Renal cortical epithelial cell (primary cell): ENCODE measurements around the gene TARBP1. TPM values are rescaled to one million over a fixed set of nuclear protein-coding genes. Genes with fewer than 3 reads are reported as not detected.
"Not testable (repeated sequence)": the region's sequence is repeated elsewhere in the genome, so short reads cannot be mapped to it uniquely, and the experiment has no call there.

Experiments
- DNase-seq: peaks from one replicate; pipeline ENCODE4 v3.0.0-alpha.2; 2011; ENCODE audit warnings: low read depth
- total RNA-seq: library from RNA; depleted of rRNA; stranded (reverse); fragments of >200 nt; gene quantifications from 2 replicates; pipeline ENCODE4 v1.2.3, GENCODE V29; 2014

Gene TARBP1
- total RNA-seq, 1 donor from 2014 or later, result 20.6 TPM

- no peak for DNase-seq
Observed at GRCh38 chr1:234434706-234435105, 44.3 kb downstream of the TARBP1 start.

GRCh38 chr1:234433563-234434285 is 45.3 kb downstream of the TARBP1 start:
- peak; percentile 97 for DNase-seq

- no peak for DNase-seq
Observed at GRCh38 chr1:234431255-234431654, 47.7 kb downstream of the TARBP1 start.

GRCh38 chr1:234430691-234431090 is 48.3 kb downstream of the TARBP1 start:
- no peak for DNase-seq

GRCh38 chr1:234429434-234429806 is 49.6 kb downstream of the TARBP1 start:
- no peak for DNase-seq

- DNase-seq, result no peak
Observed at GRCh38 chr1:234427950-234428646, 50.9 kb downstream of the TARBP1 start.

- DNase-seq, result no peak
Observed at GRCh38 chr1:234413990-234414389, 65.0 kb downstream of the TARBP1 start.

- no peak for DNase-seq
Observed at GRCh38 chr1:234413485-234413884, 65.5 kb downstream of the TARBP1 start.

- no peak for DNase-seq
Observed at GRCh38 chr1:234412830-234413229, 66.1 kb downstream of the TARBP1 start.

- no peak for DNase-seq
Observed at GRCh38 chr1:234409328-234409727, 69.7 kb downstream of the TARBP1 start.

GRCh38 chr1:234408757-234409156 is 70.2 kb downstream of the TARBP1 start:
- no peak for DNase-seq

GRCh38 chr1:234406871-234407270 is 72.1 kb downstream of the TARBP1 start:
- no peak for DNase-seq

- no peak for DNase-seq
Observed at GRCh38 chr1:234405676-234406075, 73.3 kb downstream of the TARBP1 start.

- DNase-seq, result no peak
Observed at GRCh38 chr1:234402939-234403338, 76.0 kb downstream of the TARBP1 start.

- DNase-seq, result no peak
Observed at GRCh38 chr1:234401658-234402057, 77.3 kb downstream of the TARBP1 start.

GRCh38 chr1:234400773-234401172 is 78.2 kb downstream of the TARBP1 start:
- DNase-seq, result peak; percentile 42

- not testable (repeated sequence) for DNase-seq
Observed at GRCh38 chr1:234399515-234399914, 79.5 kb downstream of the TARBP1 start.

- peak; percentile 9 for DNase-seq
Observed at GRCh38 chr1:234398849-234399381, 80.1 kb downstream of the TARBP1 start.

- DNase-seq, result no peak
Observed at GRCh38 chr1:234397732-234398131, 81.2 kb downstream of the TARBP1 start.

GRCh38 chr1:234396871-234397270 is 82.1 kb downstream of the TARBP1 start:
- no peak for DNase-seq

- DNase-seq, result no peak
Observed at GRCh38 chr1:234396092-234396491, 82.9 kb downstream of the TARBP1 start.

- no peak for DNase-seq
Observed at GRCh38 chr1:234395297-234395696, 83.7 kb downstream of the TARBP1 start.

- no peak for DNase-seq
Observed at GRCh38 chr1:234393190-234393589, 85.8 kb downstream of the TARBP1 start.
